HEK293T (cell line): ENCODE data around the gene LYPD6B.

Experiments
- CTCF ChIA-PET: fragments of 350-600 bp; formaldehyde crosslinking; extraction: SDS; loops from one replicate; lab custom pipeline; 2021; ENCODE audit warnings: antibody characterized with exemption, inconsistent platforms; lab: Yijun Ruan, JAX
- POLR2A ChIA-PET: fragments of 350-600 bp; formaldehyde crosslinking; extraction: SDS; loops from one replicate; lab custom pipeline; 2020; ENCODE audit warnings: antibody characterized with exemption, inconsistent platforms; lab: Yijun Ruan, JAX
- DNase-seq: peaks from one replicate; pipeline ENCODE4 v3.0.0; 2012; ENCODE audit warnings: mixed read lengths; ENCODE audit errors: extremely low spot score
- ARNT ChIP-seq: fragments of 450-650 bp; IDR thresholded peaks from 2 replicates; pipeline ENCODE4 v1.6.1; 2017; ENCODE audit warnings: mild to moderate bottlenecking
- BHLHE40 ChIP-seq: fragments of 450-650 bp; IDR thresholded peaks from 2 replicates; pipeline ENCODE4 v1.6.1; 2016; ENCODE audit warnings: mild to moderate bottlenecking, moderate library complexity, borderline replicate concordance
- CTBP1 ChIP-seq: fragments of 450-650 bp; IDR thresholded peaks from 2 replicates; pipeline ENCODE4 v1.6.1; 2016; ENCODE audit warnings: borderline replicate concordance
- ELF4 ChIP-seq: fragments of 450-650 bp; IDR thresholded peaks from 2 replicates; pipeline ENCODE4 v1.6.1; 2017; ENCODE audit warnings: antibody characterized with exemption
- FOXA1 ChIP-seq: fragments of 450-650 bp; IDR thresholded peaks from 2 replicates; pipeline ENCODE4 v1.6.1; 2016; ENCODE audit warnings: mild to moderate bottlenecking
- FOXK2 ChIP-seq: fragments of 450-650 bp; IDR thresholded peaks from 2 replicates; pipeline ENCODE4 v1.6.1; 2016; ENCODE audit warnings: mild to moderate bottlenecking
- FOXM1 ChIP-seq: fragments of 450-650 bp; IDR thresholded peaks from 2 replicates; pipeline ENCODE4 v1.6.1; 2017; ENCODE audit warnings: mild to moderate bottlenecking, borderline replicate concordance
- HDGF ChIP-seq: fragments of 450-650 bp; IDR thresholded peaks from 2 replicates; pipeline ENCODE4 v1.6.1; 2017; ENCODE audit warnings: antibody characterized with exemption, borderline replicate concordance
- L3MBTL2 ChIP-seq: fragments of 450-650 bp; conservative IDR thresholded peaks from 2 replicates; pipeline ENCODE4 v1.6.1; 2016; ENCODE audit warnings: mild to moderate bottlenecking
- LEF1 ChIP-seq: fragments of 450-650 bp; IDR thresholded peaks from 2 replicates; pipeline ENCODE4 v1.6.1; 2017; ENCODE audit warnings: mild to moderate bottlenecking, borderline replicate concordance
- NFRKB ChIP-seq: fragments of 450-650 bp; IDR thresholded peaks from 2 replicates; pipeline ENCODE4 v1.6.1; 2016; ENCODE audit warnings: mild to moderate bottlenecking, moderate library complexity
- PKNOX1 ChIP-seq: fragments of 450-650 bp; IDR thresholded peaks from 2 replicates; pipeline ENCODE4 v1.6.1; 2016
- SP1 ChIP-seq: fragments of 450-650 bp; IDR thresholded peaks from 2 replicates; pipeline ENCODE4 v1.6.1; 2017
- SUZ12 ChIP-seq: fragments of 450-650 bp; IDR thresholded peaks from 2 replicates; pipeline ENCODE4 v1.6.1; 2016; ENCODE audit warnings: mild to moderate bottlenecking
- TARDBP ChIP-seq: fragments of 450-650 bp; IDR thresholded peaks from 2 replicates; pipeline ENCODE4 v1.6.1; 2016
- ZNF384 ChIP-seq: fragments of 450-650 bp; IDR thresholded peaks from 2 replicates; pipeline ENCODE4 v1.6.1; 2016

Gene LYPD6B

GRCh38 chr2:149191915-149192314 is 153.4 kb downstream of the LYPD6B start:
- no peak for DNase-seq
- no peak for TF ChIP-seq FOXA1
- no peak for TF ChIP-seq BHLHE40
- no peak for TF ChIP-seq LEF1
- no peak for TF ChIP-seq NFRKB
- no peak for TF ChIP-seq ARNT
- no peak for TF ChIP-seq SP1
- CTCF ChIA-PET, result no interaction called here
- POLR2A ChIA-PET, result no interaction called here

- DNase-seq, result no peak
- TF ChIP-seq FOXA1 (no peak), CTBP1 (no peak), SUZ12 (no peak), HDGF (no peak)
- ChIA-PET POLR2A (no interaction called here), CTCF (no interaction called here)
Observed at GRCh38 chr2:149192427-149192826, 153.9 kb downstream of the LYPD6B start.

GRCh38 chr2:149200109-149200520 is 161.6 kb downstream of the LYPD6B start:
- TF ChIP-seq LEF1 (no peak), PKNOX1 (no peak), SUZ12 (no peak), ZNF384 (no peak), NFRKB (no peak), L3MBTL2 (no peak), ARNT (no peak), FOXA1 (no peak), CTBP1 (no peak), FOXM1 (no peak), FOXK2 (no peak), TARDBP (no peak), BHLHE40 (no peak), HDGF (no peak)
- no peak for DNase-seq
- POLR2A ChIA-PET, result no interaction called here
- CTCF ChIA-PET, result no interaction called here

- DNase-seq, result no peak
- ChIA-PET CTCF (no interaction called here), POLR2A (no interaction called here)
- TF ChIP-seq SUZ12, result no peak
- no peak for TF ChIP-seq ZNF384
- no peak for TF ChIP-seq FOXA1
Observed at GRCh38 chr2:149204686-149205085, 166.2 kb downstream of the LYPD6B start.

- peak; percentile 13 for DNase-seq
- no peak for TF ChIP-seq ZNF384
- no peak for TF ChIP-seq FOXA1
- no peak for TF ChIP-seq LEF1
- no peak for TF ChIP-seq CTBP1
- CTCF ChIA-PET, result no interaction called here
- POLR2A ChIA-PET, result no interaction called here
Observed at GRCh38 chr2:149205143-149205542, 166.6 kb downstream of the LYPD6B start.

GRCh38 chr2:149213764-149214493 is 175.4 kb downstream of the LYPD6B start:
- no peak for TF ChIP-seq SP1
- no peak for TF ChIP-seq BHLHE40
- TF ChIP-seq SUZ12, result no peak
- no peak for TF ChIP-seq ARNT
- no peak for TF ChIP-seq ZNF384
- TF ChIP-seq HDGF, result no peak
- no peak for TF ChIP-seq FOXA1
- CTCF ChIA-PET, result no interaction called here
- POLR2A ChIA-PET, result no interaction called here
- no peak for DNase-seq

- TF ChIP-seq ARNT (no peak), ZNF384 (no peak), SUZ12 (no peak), L3MBTL2 (no peak), FOXK2 (no peak), LEF1 (no peak)
- CTCF ChIA-PET, result no interaction called here
- POLR2A ChIA-PET, result no interaction called here
- DNase-seq, result no peak
Observed at GRCh38 chr2:149218497-149218896, 180.0 kb downstream of the LYPD6B start.

GRCh38 chr2:149219856-149220255 is 181.4 kb downstream of the LYPD6B start:
- TF ChIP-seq PKNOX1 (no peak), HDGF (no peak), ZNF384 (no peak), FOXM1 (no peak), NFRKB (no peak), FOXA1 (no peak), ELF4 (no peak), SP1 (no peak), CTBP1 (no peak), TARDBP (no peak), FOXK2 (no peak), ARNT (no peak), BHLHE40 (no peak), L3MBTL2 (no peak), SUZ12 (no peak), LEF1 (no peak)
- DNase-seq, result no peak
- ChIA-PET POLR2A (no interaction called here), CTCF (no interaction called here)
